B cell (primary cell): Measurements from ENCODE around the gene CFAP61.

Experiments
- EZH2 ChIP-seq: IDR thresholded peaks from 2 replicates; pipeline ENCODE4 v1.6.1; 2012; ENCODE audit warnings: borderline replicate concordance, low read depth, mild to moderate bottlenecking, moderate library complexity, low read length; ENCODE audit not compliant: insufficient read depth, poor library complexity, severe bottlenecking
- TF ChIP-seq, protein P1 (sequence below): fragments of 200-600 bp; IDR thresholded peaks from one replicate; pipeline ENCODE4 v1.8.0; 2022; ENCODE audit warnings: antibody characterized with exemption, mild to moderate bottlenecking

DNA sequence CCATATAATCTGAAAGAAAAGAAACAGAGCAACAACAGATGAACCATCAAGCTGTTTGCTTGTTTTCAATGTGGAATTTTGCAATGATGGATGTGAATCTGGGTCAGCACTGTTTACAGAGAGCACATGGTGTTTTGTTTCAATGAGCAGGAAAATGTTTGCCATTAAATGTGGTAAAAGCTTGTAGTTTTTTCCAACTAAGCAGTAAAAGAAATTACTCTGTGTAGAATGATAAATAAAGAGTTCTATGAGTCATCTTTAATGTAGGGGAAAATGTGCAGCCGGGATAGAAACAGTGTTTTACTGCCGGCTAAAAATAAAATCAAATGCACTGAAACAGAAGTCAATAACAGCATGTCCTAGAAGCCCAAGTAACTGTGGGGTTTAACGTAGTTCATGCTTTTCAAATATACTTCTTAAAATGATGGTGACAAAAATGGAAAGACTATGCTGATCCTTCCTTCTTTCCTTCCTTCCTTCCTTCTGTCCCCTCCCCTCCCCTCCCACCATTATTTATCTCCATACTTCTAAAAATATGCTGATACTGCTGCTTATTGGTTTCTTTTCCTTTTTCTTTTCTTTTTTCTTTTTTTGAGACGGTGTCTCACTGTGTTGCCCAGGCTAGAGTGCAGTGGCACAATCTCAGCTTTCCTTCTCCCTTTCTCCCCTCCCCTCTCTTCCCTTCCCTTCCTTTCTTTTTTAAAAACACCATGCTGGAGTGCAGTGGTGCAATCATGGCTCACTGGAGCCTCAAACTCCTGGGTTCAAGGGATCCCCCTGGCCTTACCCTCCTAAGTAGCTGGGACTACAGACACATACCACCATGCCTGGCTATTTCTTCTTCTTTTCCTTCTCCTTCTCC lies 41.5 kb upstream of the CFAP61 start:
- TF ChIP-seq, protein P1, sequence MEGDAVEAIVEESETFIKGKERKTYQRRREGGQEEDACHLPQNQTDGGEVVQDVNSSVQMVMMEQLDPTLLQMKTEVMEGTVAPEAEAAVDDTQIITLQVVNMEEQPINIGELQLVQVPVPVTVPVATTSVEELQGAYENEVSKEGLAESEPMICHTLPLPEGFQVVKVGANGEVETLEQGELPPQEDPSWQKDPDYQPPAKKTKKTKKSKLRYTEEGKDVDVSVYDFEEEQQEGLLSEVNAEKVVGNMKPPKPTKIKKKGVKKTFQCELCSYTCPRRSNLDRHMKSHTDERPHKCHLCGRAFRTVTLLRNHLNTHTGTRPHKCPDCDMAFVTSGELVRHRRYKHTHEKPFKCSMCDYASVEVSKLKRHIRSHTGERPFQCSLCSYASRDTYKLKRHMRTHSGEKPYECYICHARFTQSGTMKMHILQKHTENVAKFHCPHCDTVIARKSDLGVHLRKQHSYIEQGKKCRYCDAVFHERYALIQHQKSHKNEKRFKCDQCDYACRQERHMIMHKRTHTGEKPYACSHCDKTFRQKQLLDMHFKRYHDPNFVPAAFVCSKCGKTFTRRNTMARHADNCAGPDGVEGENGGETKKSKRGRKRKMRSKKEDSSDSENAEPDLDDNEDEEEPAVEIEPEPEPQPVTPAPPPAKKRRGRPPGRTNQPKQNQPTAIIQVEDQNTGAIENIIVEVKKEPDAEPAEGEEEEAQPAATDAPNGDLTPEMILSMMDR, result no peak
- no peak for TF ChIP-seq EZH2
